Measurements from ENCODE around the gene MED23. TPM values are rescaled to one million over a fixed set of nuclear protein-coding genes. Genes with fewer than 3 reads are reported as not detected.

The MED23 gene
- total RNA-seq, 1 donor from 2014 or later, result 37.3 TPM

- H2AFZ ChIP-seq (replicated peaks), result no peak overlapping the region
- no peaks in the 10 kb centered on the region for H3K9me3 ChIP-seq (ENCODE audit: low read depth)
- H3K79me2 ChIP-seq (ENCODE audit: low read depth), result no peaks in the 10 kb centered on the region
- no peaks in the 10 kb centered on the region for H3F3A ChIP-seq (ENCODE audit: low read depth)
- no peaks in the 10 kb centered on the region for H3K4me1 ChIP-seq
- no peaks in the 10 kb centered on the region for H3K9me3 Mint-ChIP-seq
- H3K27me3 Mint-ChIP-seq (ENCODE audit: insufficient read depth, low read depth), result no peaks in the 10 kb centered on the region
- H3K27me3 ChIP-seq, result no peaks in the 10 kb centered on the region
- no peaks in the 10 kb centered on the region for H3K36me3 ChIP-seq
- no peak for TF ChIP-seq EZH2 (IDR thresholded peaks at IDR 0.05)
- DNase-seq (ENCODE audit: low spot score), result no peak
- H3K4me1 Mint-ChIP-seq, result no peaks in the 10 kb centered on the region
- no peak overlapping the region for H3K9ac ChIP-seq
- no peak overlapping the region for H3K27ac Mint-ChIP-seq
- H3K27ac ChIP-seq, result no peak overlapping the region
- H3K4me2 ChIP-seq, result no peak overlapping the region
- no peak overlapping the region for H3K4me3 Mint-ChIP-seq
- H3K36me3 Mint-ChIP-seq, result no peaks in the 10 kb centered on the region
- H4K20me1 ChIP-seq (ENCODE audit: low read depth), result no peaks in the 10 kb centered on the region
- H3K4me3 ChIP-seq, result no peak overlapping the region
Measured at GRCh38 chr6:131552572-131552971, 75.5 kb downstream of the MED23 start.

DNA sequence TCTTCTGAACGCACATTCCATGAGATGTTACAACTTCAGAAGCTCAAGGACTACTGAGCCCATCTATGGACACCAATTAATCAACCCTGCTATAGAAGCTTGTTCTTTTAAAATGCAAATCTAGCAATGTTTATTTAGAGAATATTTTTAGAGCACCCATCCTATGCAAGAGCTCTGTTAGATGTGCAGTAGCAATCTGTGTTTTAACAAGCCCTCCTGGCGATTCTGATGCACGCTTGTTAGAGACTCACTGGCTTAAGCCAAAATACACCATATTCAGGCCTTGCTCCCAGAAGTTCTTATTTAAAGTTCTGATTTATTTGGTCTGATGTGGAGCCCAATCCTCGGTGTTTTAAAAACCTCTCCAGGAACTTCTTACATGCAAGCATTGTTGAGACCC, 76.1 kb downstream of the MED23 start:
- Mint-ChIP-seq H3K4me3 (no peak overlapping the region), H3K4me1 (no peaks in the 10 kb centered on the region), H3K27me3 (ENCODE audit: insufficient read depth, low read depth) (no peaks in the 10 kb centered on the region), H3K27ac (no peak overlapping the region), H3K36me3 (no peaks in the 10 kb centered on the region), H3K9me3 (no peaks in the 10 kb centered on the region)
- H2AFZ ChIP-seq (replicated peaks), result no peak overlapping the region
- H3F3A ChIP-seq (ENCODE audit: low read depth), result no peaks in the 10 kb centered on the region
- H3K79me2 ChIP-seq (ENCODE audit: low read depth), result no peaks in the 10 kb centered on the region
- TF ChIP-seq EZH2phosphoT487 (IDR thresholded peaks at IDR 0.05), result no peak
- H3K27me3 ChIP-seq, result no peaks in the 10 kb centered on the region
- H3K9me3 ChIP-seq (ENCODE audit: low read depth), result no peaks in the 10 kb centered on the region
- no peaks in the 10 kb centered on the region for H3K4me1 ChIP-seq
- H3K27ac ChIP-seq, result no peak overlapping the region
- H3K36me3 ChIP-seq, result no peaks in the 10 kb centered on the region
- H3K9ac ChIP-seq, result no peak overlapping the region
- H3K4me3 ChIP-seq, result no peak overlapping the region
- H3K4me2 ChIP-seq, result no peak overlapping the region
- H4K20me1 ChIP-seq (ENCODE audit: low read depth), result no peaks in the 10 kb centered on the region
- DNase-seq (ENCODE audit: low spot score), result no peak

GRCh38 chr6:131549811-131550210, 78.2 kb downstream of the MED23 start:
- H3K9ac ChIP-seq, result no peak overlapping the region
- H3K27ac ChIP-seq, result no peak overlapping the region
- H3K27me3 Mint-ChIP-seq (ENCODE audit: insufficient read depth, low read depth), result no peaks in the 10 kb centered on the region
- H3K79me2 ChIP-seq (ENCODE audit: low read depth), result no peaks in the 10 kb centered on the region
- TF ChIP-seq EZH2 (IDR thresholded peaks at IDR 0.05), result no peak
- TF ChIP-seq, protein P1, sequence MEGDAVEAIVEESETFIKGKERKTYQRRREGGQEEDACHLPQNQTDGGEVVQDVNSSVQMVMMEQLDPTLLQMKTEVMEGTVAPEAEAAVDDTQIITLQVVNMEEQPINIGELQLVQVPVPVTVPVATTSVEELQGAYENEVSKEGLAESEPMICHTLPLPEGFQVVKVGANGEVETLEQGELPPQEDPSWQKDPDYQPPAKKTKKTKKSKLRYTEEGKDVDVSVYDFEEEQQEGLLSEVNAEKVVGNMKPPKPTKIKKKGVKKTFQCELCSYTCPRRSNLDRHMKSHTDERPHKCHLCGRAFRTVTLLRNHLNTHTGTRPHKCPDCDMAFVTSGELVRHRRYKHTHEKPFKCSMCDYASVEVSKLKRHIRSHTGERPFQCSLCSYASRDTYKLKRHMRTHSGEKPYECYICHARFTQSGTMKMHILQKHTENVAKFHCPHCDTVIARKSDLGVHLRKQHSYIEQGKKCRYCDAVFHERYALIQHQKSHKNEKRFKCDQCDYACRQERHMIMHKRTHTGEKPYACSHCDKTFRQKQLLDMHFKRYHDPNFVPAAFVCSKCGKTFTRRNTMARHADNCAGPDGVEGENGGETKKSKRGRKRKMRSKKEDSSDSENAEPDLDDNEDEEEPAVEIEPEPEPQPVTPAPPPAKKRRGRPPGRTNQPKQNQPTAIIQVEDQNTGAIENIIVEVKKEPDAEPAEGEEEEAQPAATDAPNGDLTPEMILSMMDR (IDR thresholded peaks at IDR 0.05), result no peak
- TF ChIP-seq EZH2phosphoT487 (IDR thresholded peaks at IDR 0.05), result no peak
- no peak overlapping the region for H3K4me3 ChIP-seq
- no peaks in the 10 kb centered on the region for H3K27me3 ChIP-seq
- H3K36me3 ChIP-seq, result no peaks in the 10 kb centered on the region
- H3F3A ChIP-seq (ENCODE audit: low read depth), result no peaks in the 10 kb centered on the region
- H3K4me2 ChIP-seq, result no peak overlapping the region
- H3K36me3 Mint-ChIP-seq, result no peaks in the 10 kb centered on the region
- no peak for DNase-seq (ENCODE audit: low spot score)
- no peaks in the 10 kb centered on the region for H3K9me3 ChIP-seq (ENCODE audit: low read depth)
- H3K4me1 Mint-ChIP-seq, result no peaks in the 10 kb centered on the region
- no peak overlapping the region for H3K4me3 Mint-ChIP-seq
- no peaks in the 10 kb centered on the region for H3K4me1 ChIP-seq
- no peaks in the 10 kb centered on the region for H4K20me1 ChIP-seq (ENCODE audit: low read depth)
- H3K27ac Mint-ChIP-seq, result no peak overlapping the region
- H2AFZ ChIP-seq (replicated peaks), result no peak overlapping the region
- no peaks in the 10 kb centered on the region for H3K9me3 Mint-ChIP-seq

DNA sequence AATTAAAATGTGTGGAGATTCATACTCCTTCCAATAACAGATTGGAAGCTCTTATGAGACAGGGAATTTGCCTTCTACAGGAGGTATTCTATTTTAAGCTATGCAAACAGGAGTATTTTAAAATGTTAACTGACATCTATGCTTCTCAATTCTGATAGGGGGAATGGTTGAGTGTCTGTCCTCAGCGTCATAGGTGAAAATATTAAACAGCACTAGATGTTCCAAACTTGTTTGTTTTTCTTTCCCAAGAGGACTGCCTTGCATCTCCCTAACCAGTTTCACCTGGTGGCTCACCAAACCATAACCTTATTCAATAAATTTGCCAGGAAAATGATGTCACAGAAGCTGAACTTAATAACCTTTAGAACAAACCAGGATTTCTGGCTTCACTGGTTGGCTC, 79.6 kb downstream of the MED23 start:
- Histone ChIP-seq H3K4me3 (no peak overlapping the region), H3K9ac (no peak overlapping the region), H3K4me2 (no peak overlapping the region), H3K27ac (no peak overlapping the region), H3F3A (ENCODE audit: low read depth) (no peaks in the 10 kb centered on the region), H3K4me1 (no peaks in the 10 kb centered on the region), H3K9me3 (ENCODE audit: low read depth) (no peaks in the 10 kb centered on the region), H3K79me2 (ENCODE audit: low read depth) (no peaks in the 10 kb centered on the region), H2AFZ (replicated peaks) (no peak overlapping the region), H3K36me3 (no peaks in the 10 kb centered on the region), H4K20me1 (ENCODE audit: low read depth) (no peaks in the 10 kb centered on the region), H3K27me3 (no peaks in the 10 kb centered on the region)
- Mint-ChIP-seq H3K27me3 (ENCODE audit: insufficient read depth, low read depth) (peaks cover 2% of the 10 kb centered on the region), H3K4me1 (no peaks in the 10 kb centered on the region), H3K4me3 (no peak overlapping the region), H3K36me3 (no peaks in the 10 kb centered on the region), H3K27ac (no peak overlapping the region), H3K9me3 (no peaks in the 10 kb centered on the region)
- no peak for DNase-seq (ENCODE audit: low spot score)
- TF ChIP-seq EZH2phosphoT487 (IDR thresholded peaks at IDR 0.05) (no peak), EZH2 (IDR thresholded peaks at IDR 0.05) (no peak)
- TF ChIP-seq, protein P1 (IDR thresholded peaks at IDR 0.05), result no peak

Measured in neural progenitor cell (in vitro differentiated cells).